HG03108 (cell line): ENCODE data around the gene C13orf46.
"Not testable (repeated sequence)": the region's sequence is repeated elsewhere in the genome, so short reads cannot be mapped to it uniquely, and the experiment has no call there.

ENCODE experiments used
- ATAC-seq: cut with Tn5 transposase; IDR thresholded peaks from one replicate; pipeline ENCODE4 v1.9.1; 2021; ENCODE audit warnings: moderate library complexity; ENCODE audit not compliant: unreplicated experiment

C13orf46 gene

GRCh38 chr13:113926951-113927660 lies 46.8 kb downstream of the C13orf46 start:
- ATAC-seq: no peak

- ATAC-seq: no peak
Observed at GRCh38 chr13:113926301-113926761, 47.5 kb downstream of the C13orf46 start.

DNA sequence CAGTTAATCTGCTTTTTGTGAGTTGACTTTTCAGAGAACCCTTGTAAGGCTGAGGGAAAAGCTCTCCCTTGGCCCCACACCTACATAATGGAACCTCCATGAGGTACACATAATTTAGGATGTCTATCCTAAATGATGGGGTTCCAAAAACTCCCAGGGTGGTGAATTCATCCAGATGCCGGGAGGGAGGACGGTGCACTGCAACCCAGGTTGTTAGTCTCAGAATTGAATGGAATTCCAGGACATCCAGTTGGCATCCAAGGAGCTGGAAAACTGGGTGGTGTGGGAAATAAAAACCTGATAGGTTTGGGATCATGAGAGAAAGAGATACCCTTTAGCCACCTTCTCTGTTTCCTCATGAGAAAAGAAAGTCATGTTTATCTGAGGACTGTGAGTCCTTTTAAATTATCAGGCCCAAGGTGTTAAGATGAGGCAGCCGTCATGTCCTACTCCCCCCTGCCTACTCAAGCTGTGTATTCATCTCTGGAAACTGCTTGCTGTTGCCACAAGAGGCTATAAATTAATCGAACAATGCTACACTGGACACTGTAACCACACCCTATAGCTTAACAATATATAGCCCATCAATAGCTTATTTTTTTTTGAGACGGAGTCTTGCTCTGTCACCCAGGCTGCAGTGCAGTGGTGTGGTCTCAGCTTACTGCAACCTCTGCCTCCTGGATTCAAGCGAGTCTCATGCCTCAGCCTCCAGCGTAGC lies 49.5 kb downstream of the C13orf46 start:
- ATAC-seq: no peak

GRCh38 chr13:113923376-113924063 lies 50.4 kb downstream of the C13orf46 start:
- ATAC-seq: no peak

DNA sequence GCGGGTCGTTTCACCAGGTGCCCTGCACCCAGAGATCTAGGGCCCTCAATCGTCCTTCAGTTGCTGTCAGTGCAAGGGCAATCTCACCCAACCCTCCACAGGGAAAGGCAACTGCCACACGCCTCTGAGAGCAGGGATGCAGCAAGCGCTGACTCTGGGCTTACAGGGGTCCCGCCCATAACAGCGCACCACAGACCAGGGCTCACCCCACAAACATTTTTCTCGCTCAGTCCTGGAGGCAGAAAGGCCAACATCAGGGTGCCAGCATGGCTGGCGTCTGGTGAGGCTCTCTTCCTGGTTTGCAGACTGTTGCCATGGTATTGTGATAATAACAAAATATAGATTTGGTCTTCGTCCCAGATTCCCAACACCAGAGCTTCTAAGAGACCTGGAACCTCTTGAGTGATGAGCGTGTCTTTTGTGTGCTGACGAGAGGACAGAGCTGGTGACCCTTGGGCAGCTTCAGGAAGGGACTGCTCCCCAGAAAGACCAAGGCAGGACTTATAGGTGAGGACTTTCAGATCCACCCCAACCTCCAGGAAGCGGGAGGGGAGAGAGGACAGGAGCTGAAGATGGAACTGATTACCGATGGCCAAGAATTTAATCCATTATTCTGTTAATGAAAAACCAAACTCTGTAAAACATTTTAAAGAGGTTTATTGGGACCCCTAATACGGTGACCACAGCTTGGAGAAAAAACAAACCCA lies 51.3 kb downstream of the C13orf46 start:
- ATAC-seq: no peak

GRCh38 chr13:113921763-113922162 lies 52.1 kb downstream of the C13orf46 start:
- no peak for ATAC-seq

DNA sequence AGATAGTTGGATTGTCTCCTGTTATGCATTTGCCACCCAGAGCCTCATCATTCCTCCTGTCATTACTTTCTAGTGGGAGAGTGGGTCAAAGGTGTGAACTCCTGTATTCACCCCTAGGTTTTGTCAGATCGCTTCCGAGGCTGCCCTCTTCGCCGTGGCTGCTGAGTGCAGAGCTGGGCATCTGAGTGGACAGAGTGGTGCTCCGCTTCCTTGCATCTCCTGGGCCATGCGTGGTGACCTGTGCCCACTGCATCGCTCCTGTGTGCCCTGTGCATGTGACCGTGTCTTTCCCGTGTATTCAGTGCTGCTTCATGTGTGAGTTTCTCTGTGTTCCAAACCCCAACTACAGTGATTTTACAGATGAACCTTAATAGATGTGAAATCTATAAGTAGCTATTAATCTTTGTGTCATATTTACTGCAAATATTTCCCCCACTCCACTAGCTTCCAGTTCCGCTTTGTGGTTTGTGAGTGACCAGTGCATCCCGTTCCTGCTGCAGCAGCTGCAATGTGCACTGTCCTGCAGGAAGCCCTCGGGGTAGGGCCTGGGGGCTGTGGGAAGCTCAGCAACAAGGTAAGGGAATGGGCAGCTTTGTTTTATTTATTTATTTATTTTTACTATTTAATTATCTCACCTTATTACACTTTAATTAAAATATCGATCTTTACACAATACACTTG lies 53.1 kb downstream of the C13orf46 start:
- ATAC-seq: no peak

DNA sequence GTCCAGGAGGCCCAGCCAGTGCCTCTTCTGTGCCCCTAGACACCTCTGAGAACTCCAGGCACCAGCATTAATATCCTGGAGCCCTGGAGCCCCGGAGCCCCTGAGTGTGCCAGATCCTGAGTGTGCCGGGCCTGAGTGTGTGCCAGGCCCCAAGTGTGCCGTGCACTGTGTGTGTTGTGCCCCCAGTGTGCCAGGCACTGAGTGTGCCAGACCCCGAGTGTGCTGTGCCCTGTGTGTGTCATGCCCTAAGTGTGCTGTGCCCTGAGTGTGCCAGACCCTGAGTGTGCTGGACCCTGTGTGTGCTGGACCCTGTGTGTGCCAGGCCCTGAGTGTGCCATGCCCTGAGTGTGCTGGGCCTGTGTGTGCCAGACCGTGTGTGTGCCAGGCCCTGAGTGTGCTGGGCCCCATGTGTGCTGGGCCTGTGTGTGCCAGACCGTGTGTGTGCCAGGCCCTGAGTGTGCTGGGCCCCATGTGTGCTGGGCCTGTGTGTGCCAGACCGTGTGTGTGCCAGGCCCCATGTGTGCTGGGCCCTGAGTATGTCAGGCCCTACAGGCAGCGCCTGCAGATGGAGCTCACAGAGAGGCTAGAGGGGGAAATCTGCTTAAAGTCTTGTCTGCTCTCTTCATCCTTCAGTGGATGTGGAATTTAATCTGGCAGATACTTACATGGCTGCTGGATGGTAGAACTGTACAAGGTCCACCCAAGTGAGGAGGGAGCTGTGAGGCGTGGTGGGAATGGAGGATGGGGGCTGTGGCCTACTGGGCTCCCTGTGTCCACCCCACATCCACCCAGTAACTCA lies 53.9 kb downstream of the C13orf46 start:
- no peak for ATAC-seq

DNA sequence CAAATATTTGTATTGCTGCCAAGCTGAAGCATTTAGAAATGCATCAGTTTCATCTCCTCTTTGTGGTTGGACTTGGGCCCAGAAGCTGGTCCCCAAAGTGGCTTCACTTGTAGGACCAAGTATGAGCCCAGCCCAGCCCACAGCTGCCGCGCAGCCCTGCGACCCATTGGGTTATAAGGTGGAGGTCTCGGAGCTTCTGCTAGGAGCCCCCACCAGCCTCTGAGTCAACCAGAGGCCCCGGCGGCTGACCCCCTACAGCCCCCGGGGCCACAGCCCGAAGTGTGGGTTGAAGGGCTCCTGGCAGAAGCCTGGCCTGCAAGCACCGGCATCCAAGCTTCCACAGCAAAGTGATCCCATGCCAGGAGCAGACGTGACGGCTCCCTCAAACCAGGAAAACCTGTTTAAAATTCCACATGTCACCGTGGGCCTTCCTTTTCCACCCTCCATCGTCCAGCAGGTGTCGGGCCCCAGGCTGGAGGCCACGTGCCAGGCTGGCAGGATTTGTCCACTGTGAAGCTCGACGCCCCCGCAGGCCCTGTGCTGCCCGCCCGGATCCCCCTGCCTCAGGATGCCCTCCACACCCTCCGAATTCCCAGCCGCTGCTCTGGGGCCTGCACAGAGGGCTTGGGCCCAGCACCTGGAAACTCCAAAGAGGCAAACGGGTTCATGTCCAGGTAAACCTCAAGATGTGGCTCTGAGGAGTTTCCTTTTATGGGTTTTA lies 54.7 kb downstream of the C13orf46 start:
- no peak for ATAC-seq

DNA sequence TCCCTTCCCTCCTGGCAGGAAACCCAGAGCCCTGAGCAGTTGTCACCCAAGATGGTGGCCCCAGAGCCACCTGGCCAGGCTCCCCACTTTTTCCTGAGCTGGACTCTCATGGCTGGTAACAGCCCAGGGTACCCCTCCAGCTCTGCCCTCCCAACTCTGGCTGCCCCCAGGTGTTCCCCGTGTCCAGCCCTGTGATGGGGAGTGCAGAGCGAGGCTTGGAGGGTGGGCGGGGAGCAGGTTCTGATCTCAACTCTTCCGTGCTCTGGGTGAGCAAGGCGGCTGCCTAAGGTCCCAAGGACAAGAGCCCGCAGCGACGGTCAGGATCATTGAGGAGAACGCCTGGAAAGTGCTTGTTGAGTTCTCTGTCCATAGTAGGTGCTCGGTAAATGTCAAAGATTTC lies 55.3 kb downstream of the C13orf46 start:
- ATAC-seq: no peak

DNA sequence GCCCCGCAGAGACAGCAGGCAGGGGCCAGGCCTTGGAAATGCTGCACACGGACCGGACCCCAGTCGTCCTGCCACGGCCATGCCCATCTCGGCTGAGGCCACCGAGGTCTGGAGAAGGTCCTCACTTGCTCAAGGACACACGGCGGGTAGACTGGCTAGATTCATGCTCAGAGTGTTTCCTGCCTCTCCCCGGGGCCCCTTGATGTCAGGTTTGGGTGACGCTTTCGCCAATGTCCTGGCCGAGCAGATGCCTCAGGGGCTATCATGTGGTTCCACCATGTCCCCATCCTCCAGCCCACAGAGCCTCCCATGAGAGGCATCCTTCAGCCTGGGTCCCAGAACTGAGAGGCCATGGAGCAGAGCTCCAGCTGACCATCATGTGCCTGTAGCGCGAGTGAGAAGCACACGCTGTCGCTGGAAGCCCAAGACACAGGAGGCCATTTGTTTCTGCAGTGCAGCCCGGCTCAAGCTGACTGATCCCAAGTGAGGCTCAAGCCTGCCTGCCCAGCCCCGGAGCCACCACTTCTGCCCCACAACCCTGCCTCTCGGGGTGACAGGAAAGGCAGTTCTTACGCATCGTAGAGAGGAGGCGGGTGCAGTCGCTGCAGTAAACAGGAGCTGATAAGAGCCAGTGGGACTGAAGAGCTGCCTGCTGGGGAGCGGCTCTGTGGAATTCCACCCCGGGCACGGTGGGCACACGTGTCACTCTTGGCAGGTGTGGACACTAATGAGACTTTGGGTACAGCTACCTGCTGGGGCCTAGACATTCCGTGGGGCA lies 56.1 kb downstream of the C13orf46 start:
- ATAC-seq: no peak

DNA sequence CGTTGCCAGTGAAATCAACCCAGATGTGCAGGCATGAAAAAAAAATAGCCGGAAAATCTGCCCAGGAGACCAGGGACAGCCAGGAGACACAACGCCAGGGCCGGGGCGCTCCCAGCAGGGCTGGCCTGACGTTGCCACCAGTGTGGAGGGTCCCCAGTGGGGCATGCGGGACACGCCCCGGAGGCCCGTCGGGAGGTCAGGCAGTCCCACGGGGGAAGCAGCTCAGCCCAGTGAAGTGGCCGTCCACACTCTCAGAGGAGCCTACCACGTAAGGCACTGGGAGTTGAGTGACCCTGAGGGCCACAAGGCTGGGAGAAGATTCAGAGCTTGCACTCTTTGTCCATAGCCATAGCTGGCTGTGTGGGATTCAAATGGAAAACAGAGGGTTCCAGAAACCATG lies 56.8 kb downstream of the C13orf46 start:
- ATAC-seq: no peak

GRCh38 chr13:113916330-113916815 lies 57.5 kb downstream of the C13orf46 start:
- ATAC-seq: no peak

DNA sequence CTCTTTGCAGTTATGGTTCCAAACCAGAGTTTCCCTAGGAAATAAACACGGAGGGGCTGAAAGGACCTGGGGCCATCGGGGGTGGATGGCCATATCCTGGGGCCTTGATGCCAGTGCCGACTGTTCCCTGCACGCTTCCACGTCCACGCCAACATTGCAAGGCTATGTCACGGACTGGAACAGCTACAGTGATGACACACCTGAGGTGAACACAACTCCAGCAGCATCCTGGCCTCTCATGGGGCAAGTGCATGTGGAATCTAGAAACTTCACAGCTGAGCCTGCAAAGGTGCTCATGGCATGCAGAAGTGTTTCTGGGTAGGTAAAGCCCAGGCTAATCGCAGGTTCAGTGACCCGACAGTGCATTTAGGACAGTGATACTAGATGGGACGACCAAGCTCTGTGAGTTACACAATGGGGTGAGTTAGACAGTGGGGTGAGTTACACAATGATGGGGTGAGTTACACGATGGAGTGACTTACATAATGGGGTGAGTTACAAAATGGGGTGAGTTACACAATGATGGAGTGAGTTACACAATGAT lies 58.0 kb downstream of the C13orf46 start:
- ATAC-seq: no peak

DNA sequence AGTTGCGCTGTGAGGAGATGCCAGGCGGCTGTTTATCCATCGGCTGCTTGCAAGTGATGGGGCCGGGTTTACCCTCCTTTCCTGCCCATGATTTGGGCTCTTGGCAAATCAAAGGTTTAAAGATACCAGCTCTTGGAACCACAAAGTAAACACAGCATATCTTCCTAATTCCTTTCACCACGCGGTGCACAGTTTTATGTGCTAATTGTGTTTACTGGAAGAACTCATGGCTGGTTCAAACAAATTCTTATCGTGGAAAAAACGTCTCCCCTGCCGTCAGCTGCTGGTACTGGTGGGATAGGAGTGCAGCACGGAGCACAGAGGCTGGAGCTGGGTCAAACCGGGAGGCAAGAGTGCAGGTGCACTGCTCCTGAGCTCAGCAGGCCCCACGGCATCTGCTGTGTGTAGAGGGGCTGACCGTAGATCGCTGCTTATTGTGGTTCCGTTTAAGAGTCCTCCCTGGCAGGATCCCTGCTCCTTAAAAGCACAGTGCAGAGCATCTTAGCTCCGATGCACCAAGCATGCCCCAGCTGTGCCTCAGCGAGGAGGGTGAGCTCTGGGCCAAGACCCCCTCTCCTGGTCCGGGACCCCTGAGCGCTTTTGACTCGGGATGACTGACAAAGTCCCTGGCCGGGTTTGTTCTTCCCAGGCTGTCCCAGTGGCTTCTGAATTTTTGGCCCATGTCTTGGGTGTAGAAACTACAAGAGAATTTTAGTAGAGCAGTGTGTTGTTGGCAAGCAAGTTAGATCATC lies 58.7 kb downstream of the C13orf46 start:
- ATAC-seq: no peak

- ATAC-seq: no peak
Observed at GRCh38 chr13:113914333-113915011, 59.4 kb downstream of the C13orf46 start.

DNA sequence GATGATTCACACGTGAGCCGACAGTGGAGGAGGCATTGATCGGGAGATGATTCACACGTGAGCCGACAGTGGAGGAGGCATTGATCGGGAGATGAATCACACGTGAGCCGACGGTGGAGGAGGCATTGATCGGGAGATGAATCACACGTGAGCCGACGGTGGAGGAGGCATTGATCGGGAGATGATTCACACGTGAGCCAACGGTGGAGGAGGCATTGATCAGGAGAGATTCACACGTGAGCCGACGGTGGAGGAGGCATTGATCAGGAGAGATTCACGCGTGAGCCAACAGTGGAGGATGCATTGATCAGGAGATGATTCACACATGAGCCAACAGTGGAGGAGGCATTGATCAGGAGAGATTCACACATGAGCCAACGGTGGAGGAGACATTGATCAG lies 60.0 kb downstream of the C13orf46 start:
- not testable (repeated sequence) for ATAC-seq
